ENCODE measurements around the gene PDE4B.

PDE4B gene

DNA sequence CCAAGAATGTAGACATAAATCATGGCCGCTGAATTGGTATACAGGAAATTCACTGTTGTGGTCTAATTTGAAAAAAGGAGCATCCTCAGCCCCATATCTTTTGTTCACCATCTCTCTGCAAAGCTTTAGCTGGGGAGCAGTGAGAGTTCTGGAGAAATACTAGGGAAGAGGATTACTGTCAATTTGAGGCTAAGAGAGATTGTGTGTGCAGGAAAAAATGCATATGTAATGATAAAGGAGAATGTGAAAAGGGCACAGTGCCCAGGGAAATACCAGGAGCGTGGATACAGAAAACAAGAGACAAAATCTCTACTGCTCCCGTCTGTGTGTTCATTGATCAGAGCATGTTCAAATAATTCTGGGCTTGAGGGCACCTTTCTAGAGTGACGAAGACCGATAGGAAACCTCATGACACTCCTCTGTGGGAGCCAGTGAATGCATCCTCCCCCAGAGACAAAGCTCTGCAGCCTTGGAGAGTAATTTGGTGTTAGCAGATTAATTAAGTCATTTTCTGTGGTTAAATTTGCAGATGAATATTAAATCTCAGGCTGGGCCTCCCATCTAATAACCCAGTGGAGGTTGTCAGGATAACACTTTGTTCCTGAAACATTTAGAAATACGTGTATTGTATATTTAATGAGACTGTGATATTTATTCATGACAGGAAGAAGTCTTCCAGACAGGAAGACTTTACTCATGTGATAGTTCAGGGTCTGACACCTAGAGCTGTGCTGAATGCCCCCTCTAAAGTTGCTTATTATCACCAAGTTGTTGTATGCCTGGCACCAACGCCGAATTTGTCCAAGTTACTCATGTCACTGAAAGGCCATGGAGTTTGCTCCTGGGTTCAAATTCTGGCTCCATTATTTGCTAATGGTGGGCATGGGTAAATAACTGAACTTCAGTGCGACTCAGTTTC lies 453.9 kb downstream of the PDE4B start:
- DNase-seq = no peak

DNA sequence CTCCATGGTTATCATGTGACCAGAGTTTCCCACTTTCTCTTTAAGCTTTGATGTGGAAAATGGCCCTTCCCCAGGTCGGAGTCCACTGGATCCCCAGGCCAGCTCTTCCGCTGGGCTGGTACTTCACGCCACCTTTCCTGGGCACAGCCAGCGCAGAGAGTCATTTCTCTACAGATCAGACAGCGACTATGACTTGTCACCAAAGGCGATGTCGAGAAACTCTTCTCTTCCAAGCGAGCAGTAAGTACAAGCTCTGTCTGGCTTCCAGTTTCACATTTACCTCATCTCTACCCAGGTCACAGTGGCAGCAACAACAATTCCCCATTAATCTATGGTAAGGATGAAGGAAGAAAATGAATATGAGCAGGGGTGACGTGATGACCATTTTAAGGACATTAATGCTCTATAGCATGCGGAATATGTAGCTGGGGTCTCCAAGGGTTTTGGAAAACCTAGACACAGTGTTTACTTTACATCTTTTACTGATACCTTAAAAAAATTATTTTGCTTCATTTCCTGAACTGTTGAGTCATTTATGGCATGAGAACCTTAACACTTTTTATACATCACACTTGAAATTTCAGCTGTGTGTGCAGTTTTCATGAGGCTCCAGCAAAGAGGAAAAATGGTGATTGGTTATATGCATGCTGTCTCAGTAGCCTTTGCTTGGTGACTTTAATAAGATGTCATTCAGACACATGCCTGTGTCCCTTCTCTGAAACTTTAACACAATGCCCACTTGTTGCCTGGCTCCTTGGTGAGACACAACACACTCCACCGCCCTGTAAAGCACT lies 454.9 kb downstream of the PDE4B start:
- no peak for DNase-seq

DNA sequence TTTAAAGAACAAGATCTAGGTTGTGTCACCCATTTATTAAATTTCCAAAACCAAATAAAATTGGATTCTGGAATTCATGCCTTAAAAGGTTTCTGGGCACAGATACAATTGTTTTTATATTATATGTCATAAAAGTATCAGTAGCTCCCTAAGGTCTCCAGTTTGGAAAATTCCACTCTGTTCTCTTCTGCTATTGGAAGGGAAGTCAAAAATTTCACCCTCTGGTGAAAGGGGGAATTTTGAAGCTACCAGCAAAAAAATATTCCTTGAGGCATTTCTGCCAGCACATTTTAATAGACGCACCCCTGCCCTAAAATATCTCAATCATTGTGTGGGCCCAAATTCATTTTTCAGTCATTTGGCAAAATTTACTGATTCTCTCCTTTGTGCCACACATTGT lies 455.6 kb downstream of the PDE4B start:
- no peak for DNase-seq

DNA sequence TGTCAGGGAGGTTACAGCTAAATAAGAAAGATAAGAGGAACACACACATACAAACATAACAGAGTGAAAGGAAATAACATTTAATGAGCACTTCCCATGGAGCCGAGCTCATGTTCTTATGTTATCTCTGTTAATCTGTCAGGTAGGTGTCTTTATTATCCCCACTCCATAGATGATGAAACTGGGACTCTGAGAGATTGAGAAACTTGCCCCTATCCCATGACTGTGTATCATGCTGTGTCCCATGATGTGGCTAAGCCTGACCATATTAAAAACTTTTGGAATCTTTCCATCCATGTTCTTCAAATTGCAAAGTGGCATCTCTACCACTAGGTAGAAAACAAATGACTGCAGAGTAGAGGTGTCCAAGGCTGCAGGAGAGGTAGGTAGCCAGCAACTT lies 456.1 kb downstream of the PDE4B start:
- no peak for DNase-seq

DNA sequence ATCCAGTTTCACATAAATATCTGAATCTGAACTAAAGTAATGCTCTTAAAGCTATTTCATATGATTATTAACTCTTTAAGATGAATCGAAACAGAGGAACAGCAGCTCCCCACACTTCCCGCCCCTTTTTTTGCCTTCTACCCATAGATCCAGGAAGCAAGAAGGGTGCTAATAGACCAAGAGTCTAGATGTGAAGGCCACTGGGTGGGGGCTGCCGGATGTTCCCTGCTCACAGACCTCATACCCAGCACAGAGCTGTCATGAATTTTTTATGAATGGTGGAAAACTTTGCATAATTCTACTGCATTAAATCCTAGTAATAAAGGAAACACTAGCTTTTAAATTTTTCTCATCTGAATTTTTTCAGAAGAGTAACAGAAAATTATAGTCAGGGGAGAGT lies 457.4 kb downstream of the PDE4B start:
- DNase-seq = no peak

DNA sequence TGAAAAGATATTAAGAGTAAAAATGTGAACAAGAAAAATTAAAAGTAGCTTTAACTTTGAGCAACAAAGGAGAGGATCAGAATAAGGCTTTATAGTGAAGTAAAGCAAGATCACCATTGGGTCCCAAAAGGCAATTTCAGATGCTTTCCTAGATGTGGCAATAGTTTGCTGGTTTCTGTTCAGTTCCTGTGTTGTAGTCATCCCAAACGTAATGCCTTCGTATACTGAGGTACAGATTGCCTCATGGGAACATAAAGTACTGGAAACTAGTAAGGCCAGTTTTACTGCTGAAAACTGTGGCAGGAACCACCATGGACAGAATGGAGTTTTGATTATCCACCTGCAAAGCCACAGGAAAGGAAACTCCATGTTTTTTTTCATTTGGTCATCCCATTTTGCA lies 457.8 kb downstream of the PDE4B start:
- DNase-seq = no peak

DNA sequence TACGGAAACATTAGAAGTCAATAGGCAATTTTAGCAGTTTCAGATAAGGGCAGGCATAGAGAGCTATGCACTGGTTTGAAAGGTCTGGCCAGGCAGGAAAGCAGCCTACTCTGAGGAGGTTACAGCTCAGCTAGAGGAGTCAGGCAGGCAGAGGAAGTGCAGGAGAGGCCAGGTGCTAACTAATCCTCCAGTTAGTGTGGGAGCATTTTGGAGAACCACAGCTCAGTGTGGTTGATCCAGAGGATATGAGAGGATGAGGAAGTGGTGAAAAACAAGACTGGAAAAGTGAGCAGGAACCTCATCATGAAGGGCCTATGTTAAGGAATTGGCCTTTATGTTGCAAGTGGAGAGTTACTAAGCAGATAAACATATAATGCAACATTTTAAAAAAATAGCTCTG lies 458.9 kb downstream of the PDE4B start:
- DNase-seq = no peak

DNA sequence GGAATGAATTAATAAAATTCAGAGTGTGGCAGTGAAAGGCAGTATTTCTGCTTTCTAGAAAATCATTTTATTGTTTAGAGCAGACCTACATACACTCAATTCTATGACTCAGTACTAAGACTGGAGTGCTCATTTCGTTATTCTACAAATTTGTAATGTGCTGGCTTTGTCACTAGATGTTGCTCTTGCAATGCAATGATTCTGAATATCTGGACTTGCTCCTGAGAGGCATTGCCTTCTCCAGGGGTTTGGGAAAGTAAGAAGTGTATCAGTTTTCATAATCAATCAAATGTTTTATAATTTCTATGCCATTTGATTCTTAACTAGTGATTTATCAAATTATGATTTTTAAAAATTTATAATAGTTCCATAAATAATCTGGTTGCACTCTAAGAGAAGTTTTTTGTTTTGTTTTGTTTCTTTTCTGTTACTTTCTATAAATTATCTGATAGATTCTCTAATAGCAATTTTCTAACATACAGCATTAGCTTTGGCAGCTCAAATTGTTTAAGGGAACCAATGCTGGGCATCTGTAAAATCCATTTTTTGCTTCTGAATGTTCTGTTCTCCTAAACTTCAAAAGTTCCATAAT lies 460.7 kb downstream of the PDE4B start:
- peak; percentile 78 for DNase-seq

DNA sequence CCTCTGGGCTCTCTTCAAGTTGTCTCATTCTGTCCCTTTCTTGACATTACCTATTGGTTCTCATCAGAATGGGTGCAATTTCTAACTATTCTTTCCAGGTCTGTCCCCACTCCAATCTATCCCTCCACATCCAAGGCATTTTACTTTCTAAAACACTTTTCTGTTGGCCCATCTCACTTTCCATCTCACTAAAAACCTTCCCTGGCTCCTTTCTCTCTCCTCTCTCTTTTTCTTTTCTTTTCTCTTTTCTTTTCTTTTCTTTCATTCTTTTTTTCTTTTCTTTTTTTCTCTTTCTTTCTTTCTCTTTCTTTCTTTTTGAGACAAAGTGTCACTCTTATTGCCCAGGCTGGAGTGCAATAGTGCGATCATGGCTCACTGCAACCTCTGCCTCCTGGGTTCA lies 462.1 kb downstream of the PDE4B start:
- no peak for DNase-seq

DNA sequence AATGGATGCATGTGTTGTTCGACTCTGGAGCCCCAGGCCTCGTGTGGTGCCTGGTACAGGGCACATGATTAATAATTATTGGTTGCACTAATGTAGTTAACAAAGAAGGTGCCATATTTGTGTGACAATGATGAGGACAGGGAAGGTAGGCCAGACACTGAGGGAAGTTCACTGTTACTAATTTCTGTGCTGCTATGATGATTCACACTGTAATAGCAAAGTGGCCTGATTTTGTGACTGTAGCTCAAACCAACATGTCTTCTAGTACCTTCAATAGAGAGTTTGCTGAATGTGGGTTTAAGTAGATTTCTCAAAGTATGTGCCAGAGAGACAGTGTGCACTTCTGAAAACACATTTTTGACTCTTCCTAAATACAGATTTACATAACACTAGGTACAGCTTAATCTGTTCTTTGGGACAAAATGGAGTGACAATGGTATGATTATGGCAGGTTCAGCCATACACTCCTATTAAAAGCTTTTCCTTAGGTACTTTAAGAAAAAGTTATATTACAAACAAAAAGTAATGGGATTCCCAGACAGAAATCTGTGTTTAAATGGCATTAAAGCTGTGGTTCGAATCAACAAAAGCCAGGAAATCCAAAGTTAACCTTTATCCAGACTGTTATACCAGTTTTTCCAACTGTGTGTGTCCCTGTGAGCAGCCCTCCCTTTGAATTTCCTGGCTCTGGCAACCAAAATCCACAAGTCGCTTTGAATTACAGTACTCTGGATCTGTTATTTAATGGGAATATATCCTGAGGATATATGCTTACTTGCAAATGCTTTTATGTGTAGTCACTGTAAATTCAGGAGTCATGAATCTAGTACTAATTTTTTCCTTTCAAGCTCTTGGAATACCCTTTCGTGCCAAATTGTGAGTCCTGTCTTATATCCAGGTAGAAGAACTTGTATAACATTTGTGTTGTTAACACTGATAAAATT lies 464.2 kb downstream of the PDE4B start:
- DNase-seq = peak; percentile 61

DNA sequence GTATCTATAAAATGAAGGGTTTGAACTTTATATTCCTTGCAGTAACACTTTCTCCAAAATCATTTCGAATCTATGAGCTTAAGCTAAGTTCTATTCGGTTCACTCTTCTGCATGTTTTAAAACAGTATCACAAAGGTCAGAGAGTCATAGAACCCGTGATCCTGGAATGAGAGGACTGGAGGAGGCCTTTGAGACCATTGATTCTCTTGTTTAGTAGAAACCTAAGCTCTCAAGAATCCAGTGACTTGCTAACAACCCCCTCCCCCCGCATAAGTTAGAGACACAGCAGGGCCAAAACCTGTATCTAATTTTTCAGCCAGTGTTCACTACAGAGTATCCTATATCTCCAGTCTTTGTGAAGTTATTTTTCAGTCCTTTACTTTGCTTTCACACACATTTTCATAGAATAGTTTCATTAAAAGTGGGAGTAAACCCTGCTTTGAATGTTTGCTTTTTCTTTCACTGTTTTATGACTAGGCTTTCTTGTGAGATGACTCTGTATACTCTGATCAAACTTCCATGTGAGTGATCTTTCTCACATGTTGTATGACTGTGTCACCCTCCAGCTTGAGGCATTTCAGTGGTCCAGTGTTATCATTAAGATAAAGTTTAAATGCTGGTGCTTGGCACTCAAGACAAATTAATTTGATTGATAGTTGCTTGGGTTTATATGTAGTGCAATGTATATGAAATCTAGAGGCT lies 465.9 kb downstream of the PDE4B start:
- DNase-seq = peak; percentile 35

DNA sequence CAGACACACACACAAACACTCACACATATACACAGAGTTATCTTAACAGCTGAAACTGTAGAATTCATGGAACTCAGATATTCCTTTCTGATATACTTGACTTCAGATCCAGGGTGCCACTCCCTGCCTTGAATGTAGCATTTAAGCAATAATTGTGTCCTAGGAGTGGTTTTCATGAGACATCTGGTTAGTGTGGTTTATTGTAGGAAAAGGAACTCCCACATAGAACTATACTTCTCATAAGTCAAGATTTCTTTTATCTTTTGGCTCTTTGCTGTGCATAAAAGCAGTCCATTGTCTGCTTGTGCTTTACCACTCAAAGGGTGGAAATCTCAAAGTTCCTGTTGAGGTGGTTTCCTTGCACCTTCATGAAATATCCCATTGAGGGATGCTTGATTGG lies 468.7 kb downstream of the PDE4B start:
- peak; percentile 39 for DNase-seq

DNA sequence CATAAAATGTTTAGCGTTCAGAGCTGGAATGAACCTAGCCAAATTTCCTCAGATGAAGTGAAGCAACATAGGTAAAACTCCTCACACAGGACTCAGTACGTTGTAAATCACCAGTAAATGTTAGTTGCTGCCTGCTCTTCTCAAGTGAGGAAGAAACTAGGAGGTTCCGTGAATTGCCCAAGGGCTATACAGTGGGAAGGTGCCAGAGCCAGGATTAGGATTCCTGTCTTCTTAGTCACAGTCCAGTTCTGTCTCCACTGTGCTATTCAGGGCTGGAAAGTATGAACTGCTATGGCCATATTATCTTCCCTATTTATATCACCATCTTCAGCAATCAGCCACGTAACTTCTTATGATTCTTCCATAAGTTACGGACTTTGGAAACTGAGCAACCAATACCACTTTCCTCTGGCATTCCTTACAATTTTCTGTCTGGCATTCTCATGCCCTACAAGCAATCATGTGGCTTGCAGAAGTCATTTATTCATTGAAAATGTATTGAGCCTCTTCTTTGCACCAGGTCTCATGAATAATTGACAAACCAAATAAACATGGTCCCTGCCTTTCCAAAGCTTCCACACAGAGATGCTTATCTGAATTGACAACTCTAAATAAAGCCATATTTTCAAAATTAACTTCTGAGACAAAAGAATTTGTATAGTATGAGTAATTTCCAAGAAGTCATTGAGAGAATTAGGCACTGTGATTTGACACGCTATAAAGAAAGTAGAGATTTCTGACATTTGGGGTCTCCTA lies 469.7 kb downstream of the PDE4B start:
- DNase-seq = peak; percentile 98

DNA sequence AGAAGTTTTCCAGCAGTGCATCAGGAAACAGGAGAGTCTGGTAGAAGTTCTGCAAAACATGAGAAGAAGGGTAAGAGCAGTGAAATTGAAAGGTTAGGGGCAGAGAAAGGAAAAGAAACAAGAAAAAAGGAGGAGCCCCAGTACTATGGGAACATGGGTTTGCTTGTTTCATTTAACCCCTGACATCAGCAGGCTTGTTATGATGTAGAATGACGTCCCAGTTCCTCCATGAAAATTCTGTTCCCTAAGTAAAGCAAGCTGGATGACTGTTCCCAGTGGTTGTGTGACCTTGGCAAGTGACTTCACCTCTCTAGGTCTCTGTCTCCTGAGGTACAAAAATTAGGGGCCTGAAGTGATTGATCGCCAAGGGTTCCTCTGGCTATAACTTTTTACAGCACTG lies 472.6 kb downstream of the PDE4B start:
- no peak for DNase-seq

DNA sequence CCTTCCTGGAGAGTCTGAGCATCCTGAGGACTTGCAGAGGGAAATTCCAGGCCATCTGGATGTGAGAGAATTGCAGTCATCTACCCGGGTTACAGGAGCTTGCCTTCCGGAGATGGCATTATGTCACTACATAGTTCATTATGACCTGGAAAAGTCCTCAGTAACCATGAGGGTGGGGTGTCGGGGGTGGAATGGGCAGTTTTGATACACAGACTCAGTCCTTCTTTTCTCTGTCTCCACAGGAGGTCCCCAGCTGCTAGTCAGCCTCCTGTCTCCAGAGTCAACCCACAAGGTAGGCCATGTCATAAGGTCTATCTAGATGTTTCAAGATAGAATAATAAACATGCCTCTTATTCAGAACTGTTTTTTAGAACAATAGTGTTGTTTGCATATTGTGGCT lies 473.1 kb downstream of the PDE4B start:
- DNase-seq = peak; percentile 60

DNA sequence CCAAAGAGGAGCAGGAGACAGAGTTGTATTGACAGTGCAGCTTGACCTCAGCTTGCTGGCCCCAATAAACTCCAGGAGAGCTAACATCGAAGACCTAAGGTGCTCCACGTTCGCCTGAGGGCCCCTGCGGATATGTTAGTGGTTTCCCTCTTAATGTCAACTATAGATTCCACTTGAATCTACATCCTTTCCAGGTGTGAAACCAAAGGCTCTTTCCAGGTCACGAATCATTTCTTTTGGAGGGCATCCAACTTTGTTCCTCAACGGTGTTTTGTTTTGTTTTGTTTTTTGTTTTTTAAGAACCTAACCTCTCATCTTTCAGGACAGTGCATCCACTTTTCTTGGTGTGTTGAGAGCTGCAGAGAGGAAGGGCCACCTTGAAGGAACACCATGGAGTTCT lies 473.7 kb downstream of the PDE4B start:
- no peak for DNase-seq

DNA sequence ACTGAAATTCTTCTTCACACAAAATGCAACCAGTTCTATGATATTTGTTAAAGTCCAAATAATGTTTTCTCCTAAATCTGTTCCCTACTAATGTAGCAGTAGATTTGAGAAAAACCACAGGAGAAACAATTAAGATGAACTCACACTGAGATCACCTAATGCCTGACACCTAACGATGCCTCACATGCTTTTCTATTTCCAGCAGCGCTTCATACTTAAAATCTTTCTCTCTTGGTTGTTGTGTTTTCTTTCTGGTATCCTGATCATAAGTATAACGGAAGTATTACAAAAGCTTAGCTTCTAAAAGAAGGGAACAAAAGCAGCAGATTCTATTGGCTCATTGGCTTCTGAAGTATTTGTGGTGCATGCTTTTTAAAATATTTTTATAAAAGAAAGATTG lies 474.1 kb downstream of the PDE4B start:
- no peak for DNase-seq

DNA sequence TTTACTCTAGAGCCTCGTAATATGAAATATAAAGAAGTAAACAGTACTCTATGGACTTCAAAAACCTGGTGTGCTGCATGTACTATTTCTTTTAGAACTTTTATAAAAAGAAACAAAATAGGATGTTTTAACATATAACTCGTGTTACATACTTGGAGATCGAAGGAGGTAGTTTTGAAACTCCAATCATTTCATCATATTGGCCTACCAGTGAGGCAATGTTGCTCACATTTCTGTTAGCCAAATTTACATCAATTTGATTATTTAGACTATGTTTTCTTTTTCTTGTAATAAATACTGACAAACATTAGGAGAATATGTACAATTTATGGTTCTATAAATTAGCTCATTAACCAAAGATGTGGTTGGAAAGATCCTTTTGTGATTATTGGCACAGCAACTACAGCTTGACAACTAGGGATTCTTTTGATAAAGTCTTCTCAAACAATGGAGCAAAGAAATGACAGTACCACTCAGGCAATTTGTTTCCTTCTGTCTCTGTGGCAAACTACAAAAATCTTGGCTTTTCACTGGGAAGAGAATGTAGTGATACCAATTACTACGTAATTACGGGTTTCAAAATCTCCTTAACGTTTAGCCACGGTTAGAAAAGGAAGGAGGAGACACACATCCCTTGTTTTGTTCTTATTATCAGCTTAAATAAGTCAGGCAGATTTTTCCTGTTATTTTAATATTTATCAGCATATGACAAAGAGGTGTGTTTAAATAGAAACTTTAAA lies 474.7 kb downstream of the PDE4B start:
- no peak for DNase-seq

DNA sequence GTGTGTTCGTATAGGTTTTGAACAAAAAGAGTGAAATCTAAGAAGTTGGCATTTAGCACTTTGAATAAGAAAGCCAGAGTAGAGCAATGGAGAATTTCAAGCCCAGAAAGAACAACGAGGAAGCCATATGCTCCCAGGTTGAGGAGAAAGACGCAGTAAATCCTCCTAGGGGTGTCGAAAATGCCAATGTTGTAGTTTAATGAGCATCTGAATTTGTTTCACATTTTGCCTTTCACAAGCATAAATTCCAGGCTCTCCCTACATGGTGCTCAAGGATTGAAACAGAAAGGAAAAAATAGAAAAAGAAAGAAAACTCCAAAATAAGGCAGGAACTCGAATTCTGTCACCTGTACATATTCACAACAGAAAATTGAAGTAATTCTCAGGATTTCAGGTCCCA lies 476.5 kb downstream of the PDE4B start:
- DNase-seq = no peak

DNA sequence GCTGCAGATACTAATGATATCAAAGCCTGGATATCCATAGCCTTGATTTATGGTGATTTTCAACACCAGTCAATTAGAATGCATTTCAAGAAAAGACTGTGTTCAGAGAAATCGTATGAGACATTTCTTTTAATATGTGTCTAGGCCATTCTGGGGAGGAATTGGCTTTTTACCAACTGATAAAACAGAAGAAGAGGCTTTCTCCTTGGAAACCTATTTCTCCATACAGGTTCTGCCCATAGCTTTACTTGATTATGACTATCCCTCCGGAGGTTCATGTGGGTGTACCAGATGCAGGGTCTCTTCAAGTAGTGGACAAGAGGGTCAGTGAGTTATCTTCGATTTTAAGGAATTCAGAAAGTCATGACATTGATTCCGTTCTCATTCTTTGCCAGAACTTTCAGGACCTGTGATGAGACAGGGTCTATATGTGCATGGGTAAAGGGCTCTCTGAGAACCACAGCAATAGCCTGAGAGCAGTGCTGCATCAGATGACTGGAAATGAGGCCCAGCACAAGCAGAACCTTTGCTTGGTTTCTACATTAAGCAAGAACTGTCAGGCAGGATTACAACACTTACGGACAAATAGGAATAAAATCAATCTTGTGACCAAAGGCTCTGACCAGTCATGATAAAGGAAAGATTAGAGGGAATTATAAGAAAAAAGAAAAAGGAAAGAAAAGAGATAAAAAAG lies 477.6 kb downstream of the PDE4B start:
- DNase-seq = no peak

Data from EL (cell line).